Activated CD8-positive, alpha-beta memory T cell treated with anti-CD3 and anti-CD28 coated beads for 48 hours (primary cell): ENCODE data around the gene WNT7B.

Experiments
- DNase-seq, 3 experiments: peaks; one replicate each; pipeline ENCODE4 v3.0.0-alpha.2; 2020; ENCODE audit warnings: low read depth in 2 of 3, low spot score in 2 of 3

The WNT7B gene

GRCh38 chr22:45996241-45997076, 19.5 kb upstream of the WNT7B start:
- DNase-seq, result no peak

- no peak for DNase-seq
These were observed 18.6 kb upstream of the WNT7B start for GRCh38 chr22:45995405-45996101.

- peak; percentile 38 to 97 (median 94) for DNase-seq
These were observed 17.8 kb upstream of the WNT7B start for GRCh38 chr22:45994491-45995404.

- no peak for DNase-seq
These were observed 16.9 kb upstream of the WNT7B start for GRCh38 chr22:45993841-45994240.

- DNase-seq, result no peak
These were observed 16.3 kb upstream of the WNT7B start for GRCh38 chr22:45993143-45993692.

- DNase-seq, result no peak
These were observed 15.8 kb upstream of the WNT7B start for GRCh38 chr22:45992737-45993136.

- DNase-seq, result no peak
These were observed 14.1 kb upstream of the WNT7B start for GRCh38 chr22:45991098-45991497.

- DNase-seq, result no peak
These were observed 10.3 kb upstream of the WNT7B start for GRCh38 chr22:45987136-45987861.

GRCh38 chr22:45984316-45984916, 7.5 kb upstream of the WNT7B start:
- no peak for DNase-seq

- DNase-seq, result no peak
These were observed 6.8 kb upstream of the WNT7B start for GRCh38 chr22:45983797-45984196.

- DNase-seq, result no peak
These were observed 3.8 kb upstream of the WNT7B start for GRCh38 chr22:45980761-45981160.

GRCh38 chr22:45980268-45980570, 3.3 kb upstream of the WNT7B start:
- no peak for DNase-seq

- peak in 1 of 3 experiments; percentile 17 for DNase-seq
These were observed 1.3 kb upstream of the WNT7B start for GRCh38 chr22:45978275-45978713.

- DNase-seq, result no peak
These were observed 751 bp upstream of the WNT7B start for GRCh38 chr22:45977551-45978274.

GRCh38 chr22:45976254-45977002, 534 bp downstream of the WNT7B start:
- DNase-seq, result no peak

- DNase-seq, result no peak
These were observed 1.5 kb downstream of the WNT7B start for GRCh38 chr22:45975164-45976161.

GRCh38 chr22:45974498-45974897, 2.5 kb downstream of the WNT7B start:
- DNase-seq, result no peak

- no peak for DNase-seq
These were observed 4.1 kb downstream of the WNT7B start for GRCh38 chr22:45972889-45973253.
